Ramos (cell line): ENCODE data around the gene SEMA3F.

Experiments used
- in situ Hi-C: fragments of 300-500 bp; cut with MboI; formaldehyde crosslinking; loops from one replicate; pipeline ENCODE4 v1.14.3; 2022; ENCODE audit warnings: low sequenced_read_pairs; ENCODE audit not compliant: unreplicated experiment

The SEMA3F gene

DNA sequence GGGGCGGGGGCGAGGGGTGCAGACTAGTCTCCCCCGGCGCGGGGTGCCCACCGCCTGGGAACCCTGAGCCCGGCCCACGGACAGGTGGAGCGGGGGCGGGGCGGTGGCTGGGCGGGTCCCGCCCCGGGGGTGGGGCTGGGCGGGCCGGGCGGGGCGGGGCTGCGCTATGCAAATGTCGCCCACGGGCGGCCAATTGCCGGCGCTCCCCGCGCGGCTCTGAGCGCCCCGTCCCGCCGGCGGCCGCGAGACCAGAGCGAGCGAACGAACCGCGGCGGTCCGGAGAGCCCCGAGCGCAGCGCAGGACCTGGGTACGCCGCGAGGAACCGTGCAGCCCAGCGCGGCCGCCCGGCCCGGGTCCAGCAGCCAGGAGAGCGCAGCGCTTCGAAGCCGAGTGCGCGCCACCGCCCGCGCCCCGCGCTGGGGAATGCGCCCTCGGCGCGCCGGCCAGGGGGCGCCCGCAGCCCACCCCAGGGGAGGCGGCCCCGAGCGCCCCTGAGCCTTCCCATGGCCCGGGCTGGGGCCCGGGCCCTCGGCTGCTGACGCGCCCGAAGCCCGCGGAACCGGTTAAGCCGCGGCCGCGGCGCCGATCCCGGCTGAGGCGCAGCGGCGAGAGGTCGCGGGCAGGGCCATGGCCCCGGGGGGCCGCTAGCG lies at the start of gene SEMA3F:
TSS of gene SEMA3F (plus strand) at position 485 of the 651 bp plus-strand sequence. CDS start 4,299 bp downstream, outside the sequence.
- in situ Hi-C loops, result no loop called here

GRCh38 chr3:50111757-50112156 lies 43.4 kb upstream of the SEMA3F start:
- in situ Hi-C loops, result no loop called here

- in situ Hi-C loops, result no loop called here
Measured at GRCh38 chr3:50112462-50112861, 42.7 kb upstream of the SEMA3F start.

- in situ Hi-C loops, result no loop called here
Measured at GRCh38 chr3:50117120-50117519, 38.0 kb upstream of the SEMA3F start.

GRCh38 chr3:50118237-50118636 lies 36.9 kb upstream of the SEMA3F start:
- in situ Hi-C loops, result no loop called here

GRCh38 chr3:50119786-50120185 lies 35.3 kb upstream of the SEMA3F start:
- in situ Hi-C loops, result no loop called here

DNA sequence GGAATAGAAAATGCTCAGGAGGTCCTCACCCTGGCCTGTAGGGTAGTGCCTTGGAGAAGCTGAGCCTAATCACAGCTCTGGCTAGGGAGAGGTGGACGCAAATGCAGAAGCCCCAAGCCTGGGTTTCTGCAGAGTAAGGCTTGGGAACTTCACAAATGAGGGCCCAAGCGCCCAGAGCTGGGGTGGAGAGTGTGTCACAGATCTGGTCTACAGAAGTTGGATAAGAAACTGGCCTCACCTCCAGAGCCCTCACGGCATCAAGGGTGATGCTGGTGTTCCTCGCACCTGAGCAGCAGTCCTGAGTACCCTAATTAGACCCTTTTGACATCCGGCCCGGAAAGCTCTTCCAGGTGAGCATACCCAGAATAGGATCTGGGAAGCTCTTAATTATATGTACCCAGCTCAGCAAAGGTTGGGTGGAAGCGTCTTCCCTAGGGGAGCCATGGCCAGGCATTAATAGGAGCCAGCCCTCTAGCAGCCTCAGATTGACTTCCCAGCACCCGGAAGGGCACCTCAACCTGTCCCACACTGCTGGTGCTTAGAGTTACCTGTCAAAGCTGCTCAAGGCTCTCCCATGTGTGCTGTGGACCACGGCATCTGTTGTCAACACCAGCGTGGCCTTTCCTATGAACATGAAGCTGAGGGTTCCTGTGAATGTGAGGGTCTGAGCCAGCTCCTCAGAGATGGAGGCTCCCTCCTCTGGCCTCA lies 34.6 kb upstream of the SEMA3F start:
- in situ Hi-C loops, result no loop called here

DNA sequence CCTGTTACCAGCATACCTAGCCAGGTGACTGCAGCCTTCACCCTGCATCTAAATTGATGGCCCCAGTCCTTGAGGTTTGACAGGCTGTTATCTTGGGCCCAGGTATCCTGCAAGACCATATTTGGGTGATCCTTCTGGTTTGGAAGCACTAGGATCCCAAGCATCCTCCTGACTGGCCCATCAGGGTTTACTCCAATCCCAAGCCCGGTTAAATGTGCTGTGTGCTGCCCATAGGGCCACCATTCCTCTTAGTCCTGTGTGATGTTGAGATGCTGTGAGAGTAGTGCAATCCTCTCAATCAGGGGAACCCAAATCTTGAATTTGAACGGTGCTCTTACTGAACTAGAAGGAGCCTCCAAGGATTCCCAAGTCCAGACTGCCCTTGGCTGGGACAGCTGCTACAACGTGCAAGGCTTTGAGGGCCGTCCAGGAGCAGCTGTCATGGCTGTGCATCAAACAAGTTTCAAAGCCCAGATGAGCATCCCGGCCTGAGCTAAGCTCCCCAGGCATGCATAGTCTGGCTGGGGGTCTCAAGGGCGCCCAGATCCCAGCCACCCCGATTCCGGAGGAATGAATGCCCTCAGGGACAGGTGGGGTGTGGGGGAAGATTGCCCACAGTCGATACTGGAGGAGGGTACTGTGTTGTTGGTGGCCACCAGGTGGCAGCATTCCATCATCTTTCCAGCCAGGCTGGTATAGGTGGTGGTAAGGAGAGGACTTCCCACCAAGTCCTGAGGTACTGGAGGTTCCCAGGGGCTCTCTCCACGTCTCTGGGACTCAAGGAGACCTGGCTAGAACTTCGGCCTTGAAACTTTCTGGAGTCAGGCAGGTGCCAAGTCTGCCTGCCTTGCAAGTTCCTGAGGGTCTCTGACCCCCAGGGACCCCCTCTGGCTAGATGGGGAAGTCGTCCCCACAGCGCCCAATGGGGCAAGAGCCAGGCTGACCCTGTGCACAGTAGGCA lies 33.8 kb upstream of the SEMA3F start:
- in situ Hi-C loops, result no loop called here

DNA sequence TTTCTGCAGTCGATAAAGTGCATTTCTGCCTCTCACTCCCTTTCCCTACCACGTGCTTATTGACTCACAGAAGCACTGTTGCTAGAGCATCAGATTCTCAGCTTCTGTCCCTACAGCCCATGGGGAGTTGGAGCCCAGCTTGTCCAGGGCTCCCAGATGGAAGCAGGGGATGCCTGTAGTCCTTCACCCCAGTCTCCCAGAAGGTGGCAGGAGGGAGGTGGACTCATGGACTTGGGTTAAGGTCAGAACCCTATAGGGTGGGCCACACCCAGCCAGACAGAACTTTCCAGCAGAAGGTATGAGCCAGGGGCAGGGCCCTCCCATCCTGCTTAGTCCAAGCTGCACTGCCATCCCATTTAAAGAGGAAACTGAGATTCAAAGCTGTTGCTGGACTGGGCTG lies 33.1 kb upstream of the SEMA3F start:
- in situ Hi-C loops, result no loop called here

GRCh38 chr3:50122661-50123391 lies 32.3 kb upstream of the SEMA3F start:
- in situ Hi-C loops, result no loop called here

GRCh38 chr3:50123394-50124051 lies 31.6 kb upstream of the SEMA3F start:
- in situ Hi-C loops, result no loop called here

- in situ Hi-C loops, result no loop called here
Measured at GRCh38 chr3:50124052-50124799, 30.9 kb upstream of the SEMA3F start.

- in situ Hi-C loops, result no loop called here
Measured at GRCh38 chr3:50124800-50125178, 30.3 kb upstream of the SEMA3F start.

DNA sequence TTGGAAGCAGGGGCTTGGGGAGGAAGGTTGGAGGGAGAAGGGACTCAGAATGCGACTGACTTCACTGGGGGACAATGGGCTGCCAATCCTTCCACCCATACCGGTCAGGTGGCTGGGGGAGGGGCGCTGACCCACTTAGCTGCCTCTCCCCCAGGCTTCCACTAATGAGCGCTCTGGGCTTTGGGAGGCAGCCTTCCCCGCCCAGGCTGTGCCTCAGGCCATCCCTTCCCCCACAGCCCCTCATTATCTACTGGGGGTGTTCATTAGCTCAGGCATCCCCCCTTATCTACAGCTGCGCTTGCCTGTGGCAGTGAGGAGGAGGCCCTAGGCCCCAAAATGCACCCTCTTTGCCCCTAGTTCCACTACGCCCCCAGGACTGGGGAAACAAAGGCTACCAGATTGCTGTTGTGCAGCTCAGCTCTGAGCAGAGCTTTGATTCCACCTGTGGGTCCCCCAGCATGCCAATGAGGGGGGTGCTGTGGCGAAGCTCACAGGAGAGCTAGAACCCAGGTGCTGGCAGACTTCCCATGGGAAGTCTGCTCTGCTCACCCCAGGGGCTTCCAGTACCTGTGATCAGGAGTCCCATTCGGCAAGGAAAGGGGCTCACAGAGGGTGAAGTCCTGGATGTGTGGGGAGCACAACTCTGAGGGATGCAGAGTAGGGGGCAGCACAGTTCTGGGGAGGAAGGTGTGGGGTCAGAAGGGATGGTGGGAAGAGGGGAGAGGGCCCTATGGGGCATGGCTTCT lies 29.4 kb upstream of the SEMA3F start:
- in situ Hi-C loops, result no loop called here

- in situ Hi-C loops, result no loop called here
Measured at GRCh38 chr3:50126287-50127211, 28.6 kb upstream of the SEMA3F start.

- in situ Hi-C loops, result no loop called here
Measured at GRCh38 chr3:50127251-50127691, 27.9 kb upstream of the SEMA3F start.

DNA sequence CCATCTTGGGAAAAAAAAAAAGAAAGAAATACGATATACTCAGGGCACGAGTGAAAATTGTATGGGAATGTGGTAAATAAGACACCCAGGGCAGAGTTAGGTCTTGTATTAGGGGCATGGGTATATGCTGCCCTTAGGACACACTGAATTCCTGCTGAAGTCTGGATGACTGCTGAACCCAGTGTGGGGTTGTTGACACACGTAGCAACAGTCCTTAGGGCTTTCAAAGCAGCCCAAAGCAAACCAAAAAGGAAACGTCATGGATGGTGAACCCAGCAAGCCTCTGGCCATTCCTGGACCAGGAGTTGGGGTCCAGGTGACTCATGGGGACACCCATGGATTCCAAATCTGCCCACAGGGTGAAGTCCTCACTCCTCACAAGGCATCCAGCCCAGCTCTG lies 27.1 kb upstream of the SEMA3F start:
- in situ Hi-C loops, result no loop called here
